Central memory CD8-positive, alpha-beta T cell (primary cell): ENCODE measurements around the gene COL20A1.
"Not testable (repeated sequence)": the region's sequence is repeated elsewhere in the genome, so short reads cannot be mapped to it uniquely, and the experiment has no call there.

Source experiments
- ATAC-seq: fragments of 150-1000 bp; cut with Tn5 transposase; replicated peaks from 2 replicates; pipeline ENCODE4 v1.10.0; 2022; ENCODE audit warnings: mild to moderate bottlenecking, moderate FRiP score, moderate number of reproducible peaks; ENCODE audit not compliant: poor library complexity, severe bottlenecking; ENCODE audit errors: extremely low read depth
- DNase-seq, 2 donors: peaks; one replicate each; pipeline ENCODE4 v3.0.0; 2021; ENCODE audit warnings: low spot score in 2 of 2
- H3K27ac Mint-ChIP-seq: one replicate; pipeline ENCODE4 v1.8.0; 2022; ENCODE audit warnings: low read depth, mild to moderate bottlenecking, moderate library complexity, mixed read lengths
- H3K27me3 Mint-ChIP-seq: one replicate; pipeline ENCODE4 v1.8.0; 2022; ENCODE audit warnings: mixed read lengths
- H3K36me3 Mint-ChIP-seq: one replicate; pipeline ENCODE4 v1.8.0; 2022; ENCODE audit warnings: mild to moderate bottlenecking, moderate library complexity, mixed read lengths; ENCODE audit not compliant: insufficient read depth
- H3K4me1 Mint-ChIP-seq: one replicate; pipeline ENCODE4 v1.8.0; 2022; ENCODE audit warnings: mixed read lengths
- H3K4me3 Mint-ChIP-seq: one replicate; pipeline ENCODE4 v1.8.0; 2022; ENCODE audit warnings: mild to moderate bottlenecking, moderate library complexity, mixed read lengths
- H3K9me3 Mint-ChIP-seq: one replicate; pipeline ENCODE4 v1.8.0; 2022; ENCODE audit warnings: mixed read lengths

Gene COL20A1

DNA sequence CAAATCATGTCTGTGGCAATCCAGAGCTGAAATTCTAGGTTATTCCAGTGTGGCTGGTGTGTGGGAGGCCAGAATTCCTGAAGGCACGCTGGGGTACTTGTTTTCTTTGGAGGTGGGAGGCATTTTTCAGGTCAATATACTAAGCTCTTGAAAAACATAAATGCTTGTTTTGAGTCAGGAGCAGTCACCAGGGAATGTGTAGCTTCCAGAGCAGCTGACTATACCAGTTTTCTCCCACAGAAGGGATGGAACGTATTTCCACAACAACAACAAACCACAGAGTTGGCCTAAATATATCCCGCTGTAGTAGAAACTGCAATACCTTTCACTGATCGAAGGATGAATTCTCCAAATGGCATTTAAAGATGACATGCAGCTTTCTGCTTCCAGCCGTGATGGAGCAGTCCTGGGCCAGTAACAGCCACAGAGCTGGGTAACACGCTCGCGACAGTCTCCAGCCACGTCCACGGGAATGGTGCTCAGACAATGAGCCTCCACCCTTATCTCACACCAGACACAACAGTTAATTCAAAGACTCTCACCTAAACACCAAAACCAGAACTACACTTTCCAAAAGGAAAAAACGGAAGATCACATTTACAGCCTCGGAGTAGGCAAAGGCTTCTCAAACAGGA lies 44.9 kb downstream of the COL20A1 start:
- peaks cover 4% of the 10 kb centered on the region for H3K36me3 Mint-ChIP-seq
- DNase-seq (no peak), ATAC-seq (no peak)
- peaks cover 6% of the 10 kb centered on the region for H3K9me3 Mint-ChIP-seq
- H3K4me1 Mint-ChIP-seq: no peaks in the 10 kb centered on the region
- H3K27me3 Mint-ChIP-seq: peaks cover 78% of the 10 kb centered on the region
- H3K27ac Mint-ChIP-seq: no peak overlapping the region
- no peak overlapping the region for H3K4me3 Mint-ChIP-seq

DNA sequence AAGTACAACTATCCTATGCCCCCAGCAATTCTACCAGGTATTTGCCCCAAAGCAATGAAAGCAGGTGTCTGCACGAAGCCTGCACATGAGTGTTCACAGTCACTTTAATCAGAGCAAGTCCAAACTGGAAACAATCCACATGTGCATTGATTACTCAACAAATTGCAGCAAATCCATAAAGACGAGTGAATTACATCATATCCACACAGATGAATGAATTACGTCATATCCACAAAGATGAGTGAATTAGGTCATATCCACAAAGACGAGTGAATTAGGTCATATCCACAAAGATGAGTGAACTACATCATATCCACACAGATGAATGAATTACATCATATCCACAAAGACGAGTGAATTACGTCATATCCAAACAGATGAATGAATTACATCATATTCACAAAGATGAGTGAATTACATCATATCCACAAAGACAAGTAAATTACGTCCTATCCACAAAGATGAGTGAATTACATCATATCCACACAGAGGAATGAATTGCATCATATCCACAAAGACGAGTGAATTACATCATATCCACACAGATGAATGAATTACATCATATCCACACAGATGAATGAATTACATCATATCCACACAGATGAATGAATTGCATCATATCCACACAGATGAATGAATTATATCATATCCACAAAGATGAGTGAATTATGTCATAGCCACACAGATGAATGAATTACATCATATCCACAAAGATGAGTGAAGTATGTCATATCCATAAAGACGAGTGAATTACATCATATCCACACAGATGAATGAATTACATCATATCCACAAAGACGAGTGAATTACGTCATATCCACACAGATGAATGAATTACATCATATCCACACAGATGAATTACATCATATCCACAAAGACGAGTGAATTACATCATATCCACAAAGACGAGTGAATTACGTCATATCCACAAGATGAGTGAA lies 46.4 kb downstream of the COL20A1 start:
- not testable (repeated sequence) for H3K9me3 Mint-ChIP-seq, H3K4me3 Mint-ChIP-seq, DNase-seq, H3K4me1 Mint-ChIP-seq, H3K36me3 Mint-ChIP-seq, H3K27ac Mint-ChIP-seq, ATAC-seq
- H3K27me3 Mint-ChIP-seq: peaks cover 65% of the 10 kb centered on the region

DNA sequence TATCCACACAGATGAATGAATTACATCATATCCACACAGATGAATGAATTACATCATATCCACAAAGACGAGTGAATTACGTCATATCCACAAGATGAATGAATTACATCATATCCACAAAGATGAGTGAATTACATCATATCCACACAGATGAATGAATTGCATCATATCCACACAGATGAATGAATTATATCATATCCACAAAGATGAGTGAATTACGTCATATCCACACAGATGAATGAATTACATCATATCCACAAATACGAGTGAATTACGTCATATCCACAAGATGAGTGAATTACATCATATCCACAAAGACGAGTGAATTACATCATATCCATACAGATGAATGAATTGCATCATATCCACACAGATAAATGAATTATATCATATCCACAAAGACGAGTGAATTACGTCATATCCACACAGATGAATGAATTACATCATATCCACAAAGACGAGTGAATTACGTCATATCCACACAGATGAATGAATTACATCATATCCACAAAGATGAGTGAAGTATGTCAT lies 47.2 kb downstream of the COL20A1 start:
- H3K36me3 Mint-ChIP-seq, H3K9me3 Mint-ChIP-seq, DNase-seq, H3K4me3 Mint-ChIP-seq, H3K27ac Mint-ChIP-seq, H3K4me1 Mint-ChIP-seq, ATAC-seq: not testable (repeated sequence)
- peaks cover 61% of the 10 kb centered on the region for H3K27me3 Mint-ChIP-seq

DNA sequence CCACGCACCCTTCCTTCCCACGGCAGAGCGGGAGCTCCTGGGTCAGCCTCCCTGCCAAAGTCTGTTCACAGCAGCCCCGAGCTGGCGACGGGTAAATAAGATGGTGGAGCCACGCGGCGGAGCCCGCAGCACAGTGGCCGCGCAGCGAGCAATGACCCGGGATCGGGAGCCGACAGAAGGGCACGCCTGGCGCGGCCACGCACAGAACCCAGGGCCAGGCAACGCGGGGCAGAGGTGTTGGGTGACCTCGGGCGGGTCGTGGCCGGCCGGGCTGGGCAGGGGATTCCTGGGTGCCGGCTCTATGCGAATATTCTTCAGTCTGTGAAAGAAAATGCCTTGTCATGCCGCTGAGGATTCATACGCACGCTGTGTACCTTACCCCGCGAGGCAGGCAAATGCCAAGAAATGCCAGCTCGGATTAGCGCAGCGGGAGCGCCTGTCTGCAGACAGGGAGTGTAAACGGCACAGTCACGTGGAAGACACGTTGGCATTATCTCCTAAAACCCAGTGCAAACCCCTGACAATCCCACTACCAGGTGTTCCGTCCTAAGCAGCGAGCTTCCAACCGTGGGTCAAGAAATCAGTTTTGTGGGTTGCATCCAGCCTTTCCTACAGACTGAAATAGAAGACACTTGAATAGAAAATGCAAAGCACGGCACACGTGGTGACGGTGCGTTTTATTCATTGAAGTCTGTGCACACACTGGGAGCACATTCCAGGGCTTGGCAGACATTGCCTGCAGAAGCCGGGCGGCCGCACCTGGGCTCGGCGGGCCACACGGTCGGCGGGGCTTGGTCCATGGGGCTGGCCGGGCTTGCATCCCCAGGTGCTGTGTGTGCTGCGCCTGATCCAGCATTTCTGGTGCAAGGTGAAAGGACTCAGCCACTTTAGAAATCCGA lies 49.8 kb downstream of the COL20A1 start:
- H3K4me1 Mint-ChIP-seq: no peaks in the 10 kb centered on the region
- no peak overlapping the region for H3K4me3 Mint-ChIP-seq
- ATAC-seq (no peak), DNase-seq (no peak)
- H3K27ac Mint-ChIP-seq: no peak overlapping the region
- H3K9me3 Mint-ChIP-seq: peaks cover 6% of the 10 kb centered on the region
- peaks cover 4% of the 10 kb centered on the region for H3K36me3 Mint-ChIP-seq
- peaks cover 37% of the 10 kb centered on the region for H3K27me3 Mint-ChIP-seq

DNA sequence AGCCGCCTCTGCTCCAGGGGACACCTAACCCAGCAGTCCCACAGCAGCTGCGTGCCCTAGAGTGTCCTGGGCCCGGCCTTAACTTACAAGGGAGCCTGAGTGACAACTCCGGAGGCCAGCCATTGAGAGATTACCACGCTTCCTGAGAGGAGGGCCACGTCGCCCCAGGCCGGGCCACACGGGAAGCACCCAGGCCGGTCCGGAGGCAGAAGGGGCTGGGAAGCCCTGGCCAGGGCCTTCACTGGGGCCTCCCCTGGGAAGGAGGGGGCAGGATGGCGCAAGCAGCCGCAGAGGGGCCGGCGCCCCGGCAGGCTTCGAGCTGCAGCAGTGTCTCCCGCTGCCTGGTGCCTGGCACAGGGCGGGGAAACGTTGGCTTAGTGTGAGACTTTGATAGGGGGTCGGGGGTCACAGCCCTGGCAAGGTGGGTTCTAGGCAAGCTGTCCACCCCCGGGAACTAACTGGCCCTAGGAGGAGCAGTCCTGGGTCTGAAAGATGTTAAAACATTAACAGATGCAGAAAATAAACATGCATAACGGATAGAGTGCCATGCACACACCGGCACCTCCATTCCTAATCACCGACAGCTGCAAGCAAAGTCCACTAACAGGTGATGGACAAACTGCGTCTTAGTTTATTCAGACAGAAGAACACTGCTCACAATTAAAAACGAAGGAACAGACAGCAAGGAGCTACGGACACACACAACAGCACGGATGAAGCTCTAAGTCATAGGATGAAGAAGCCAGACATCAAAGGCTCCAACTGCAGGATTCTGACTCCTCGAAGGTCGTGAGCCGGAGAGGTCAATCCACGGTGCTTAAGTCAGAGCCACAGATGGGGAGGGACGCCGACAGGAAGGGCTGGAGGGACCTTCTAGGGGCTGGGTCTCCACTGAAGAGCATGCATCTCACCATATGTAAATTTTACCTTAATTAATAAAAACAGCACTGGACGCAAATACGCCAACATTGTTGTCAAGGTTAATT lies 50.8 kb downstream of the COL20A1 start:
- Mint-ChIP-seq H3K27me3 (peaks cover 28% of the 10 kb centered on the region), H3K9me3 (peaks cover 6% of the 10 kb centered on the region), H3K4me3 (no peak overlapping the region), H3K4me1 (no peaks in the 10 kb centered on the region), H3K27ac (no peak overlapping the region), H3K36me3 (peaks cover 4% of the 10 kb centered on the region)
- DNase-seq (no peak), ATAC-seq (no peak)

DNA sequence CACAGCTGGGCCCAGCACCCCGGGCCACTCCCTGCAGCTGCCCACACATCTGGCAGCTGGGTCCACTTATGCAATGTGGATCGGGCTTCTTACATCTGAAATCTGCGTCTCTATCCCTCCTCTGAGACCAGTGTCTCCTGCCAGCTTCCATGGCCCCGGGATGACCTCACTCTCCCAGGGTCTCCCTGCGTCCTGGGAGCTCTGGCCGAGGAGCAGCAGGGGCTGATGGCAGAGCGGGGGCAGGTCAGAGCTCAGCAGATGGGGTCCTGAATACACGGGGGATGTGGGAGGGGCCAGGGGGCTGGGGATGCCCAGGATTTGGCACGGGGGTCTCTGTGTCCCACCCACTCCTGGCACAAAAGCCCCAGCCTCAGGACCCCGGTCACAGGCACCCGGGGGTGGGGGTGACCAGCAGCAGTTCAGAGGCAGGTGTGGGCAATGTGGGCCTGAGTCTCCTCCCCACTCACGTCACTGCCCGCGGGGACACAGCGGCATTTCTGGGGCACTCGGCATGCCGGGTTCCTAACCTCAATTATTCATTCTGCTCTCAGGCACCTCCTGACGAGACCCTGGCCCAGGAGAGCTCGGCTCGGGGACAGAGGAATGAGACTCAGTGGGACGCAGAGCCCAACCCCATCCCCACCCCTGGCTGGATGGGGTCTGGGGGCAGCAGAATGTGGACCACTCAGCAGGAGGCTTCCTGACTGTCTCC lies 51.8 kb downstream of the COL20A1 start:
- Mint-ChIP-seq H3K36me3 (peaks cover 4% of the 10 kb centered on the region), H3K27me3 (peaks cover 20% of the 10 kb centered on the region), H3K4me3 (no peak overlapping the region), H3K9me3 (no peaks in the 10 kb centered on the region), H3K4me1 (no peaks in the 10 kb centered on the region), H3K27ac (no peak overlapping the region)
- no peak for ATAC-seq
- no peak for DNase-seq

DNA sequence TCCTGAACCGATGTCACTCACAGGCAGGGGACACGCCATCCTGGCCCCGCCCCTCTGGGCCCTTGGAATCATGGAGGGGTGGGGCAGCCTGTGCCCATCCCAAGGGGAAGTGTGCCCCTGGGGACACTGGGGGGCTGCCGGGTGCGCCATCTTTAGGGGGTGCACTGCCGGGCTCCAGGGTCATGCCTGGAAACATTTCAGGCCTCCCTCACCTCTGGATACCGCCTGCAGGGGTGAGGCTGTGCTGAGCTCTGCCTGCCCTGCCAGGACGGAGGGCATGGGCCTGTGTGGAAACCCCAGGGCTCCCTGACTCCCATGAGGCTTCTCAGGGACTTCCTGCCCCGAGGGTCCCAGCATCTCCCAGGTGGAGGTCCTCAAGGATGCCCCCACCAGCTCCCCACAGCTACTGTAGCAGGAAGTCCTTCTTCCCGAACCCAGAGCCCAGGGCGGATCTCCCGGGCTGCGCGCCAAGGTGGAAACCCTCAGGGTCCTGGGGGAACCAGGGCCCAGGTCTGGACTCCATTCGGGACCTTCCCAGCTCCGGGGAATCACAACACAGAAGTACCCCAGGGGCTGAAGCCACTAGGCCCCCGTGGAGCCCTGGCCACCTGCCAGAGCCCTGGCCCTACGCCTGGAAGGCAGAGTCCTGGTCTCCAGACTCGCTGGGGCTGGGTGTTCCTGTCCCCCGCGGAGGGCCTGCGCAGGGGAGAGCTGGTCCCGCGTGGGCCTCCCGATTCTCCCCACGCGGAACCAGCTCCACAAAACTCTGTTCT lies 52.5 kb downstream of the COL20A1 start:
- H3K36me3 Mint-ChIP-seq: peaks cover 2% of the 10 kb centered on the region
- no peaks in the 10 kb centered on the region for H3K4me1 Mint-ChIP-seq
- DNase-seq: no peak
- no peak overlapping the region for H3K27ac Mint-ChIP-seq
- ATAC-seq: no peak
- H3K4me3 Mint-ChIP-seq: no peak overlapping the region
- H3K9me3 Mint-ChIP-seq: no peaks in the 10 kb centered on the region
- peaks cover 20% of the 10 kb centered on the region for H3K27me3 Mint-ChIP-seq

DNA sequence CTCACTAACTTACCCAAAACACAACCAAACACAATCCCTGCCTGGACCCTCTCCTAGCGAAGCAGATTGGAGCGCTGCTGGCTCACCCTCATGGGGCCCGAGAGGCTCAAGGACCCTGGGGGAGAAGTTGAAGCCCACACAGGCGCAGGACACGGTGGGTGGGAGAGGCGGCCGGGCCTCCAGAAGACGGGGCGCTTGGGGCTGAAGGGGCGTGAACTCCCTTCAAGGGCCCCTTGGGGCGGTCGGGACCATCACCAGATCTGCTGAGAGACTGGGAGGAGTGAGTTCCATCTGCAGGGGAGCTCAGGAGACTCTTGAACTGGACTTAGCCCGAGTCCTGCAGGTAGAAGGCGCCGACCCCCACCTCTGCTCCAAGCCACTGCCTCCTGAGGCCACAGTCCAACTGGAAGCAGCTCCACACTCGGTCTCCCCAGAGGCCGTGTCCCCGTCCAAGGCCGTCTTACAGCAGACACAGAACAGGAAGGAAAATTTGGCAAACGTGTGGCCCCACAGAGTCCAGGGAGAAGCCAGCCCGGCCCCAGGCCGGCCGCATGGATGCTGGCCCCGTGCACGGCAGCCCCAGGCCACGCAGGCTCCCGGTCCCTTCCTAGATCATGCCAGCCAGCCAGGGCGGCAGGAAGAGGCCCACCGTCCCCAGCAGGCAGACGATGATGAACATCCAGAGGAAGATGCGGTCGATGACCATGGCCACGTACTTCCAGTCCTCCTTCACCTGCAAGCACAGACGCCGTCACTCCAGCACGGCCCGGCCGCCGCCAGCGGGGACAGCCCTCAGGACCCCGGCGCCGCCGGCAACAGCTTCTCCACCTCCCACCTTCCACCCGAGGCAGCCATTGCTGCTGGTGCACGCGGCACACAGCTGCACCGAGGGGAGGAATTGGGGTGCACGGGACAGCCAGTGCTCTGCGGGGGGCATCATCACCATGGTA lies 53.4 kb downstream of the COL20A1 start:
- no peaks in the 10 kb centered on the region for H3K4me1 Mint-ChIP-seq
- peaks cover 2% of the 10 kb centered on the region for H3K36me3 Mint-ChIP-seq
- no peak overlapping the region for H3K27ac Mint-ChIP-seq
- H3K27me3 Mint-ChIP-seq: peaks cover 11% of the 10 kb centered on the region
- H3K9me3 Mint-ChIP-seq: no peaks in the 10 kb centered on the region
- ATAC-seq (no peak), DNase-seq (no peak)
- no peak overlapping the region for H3K4me3 Mint-ChIP-seq

DNA sequence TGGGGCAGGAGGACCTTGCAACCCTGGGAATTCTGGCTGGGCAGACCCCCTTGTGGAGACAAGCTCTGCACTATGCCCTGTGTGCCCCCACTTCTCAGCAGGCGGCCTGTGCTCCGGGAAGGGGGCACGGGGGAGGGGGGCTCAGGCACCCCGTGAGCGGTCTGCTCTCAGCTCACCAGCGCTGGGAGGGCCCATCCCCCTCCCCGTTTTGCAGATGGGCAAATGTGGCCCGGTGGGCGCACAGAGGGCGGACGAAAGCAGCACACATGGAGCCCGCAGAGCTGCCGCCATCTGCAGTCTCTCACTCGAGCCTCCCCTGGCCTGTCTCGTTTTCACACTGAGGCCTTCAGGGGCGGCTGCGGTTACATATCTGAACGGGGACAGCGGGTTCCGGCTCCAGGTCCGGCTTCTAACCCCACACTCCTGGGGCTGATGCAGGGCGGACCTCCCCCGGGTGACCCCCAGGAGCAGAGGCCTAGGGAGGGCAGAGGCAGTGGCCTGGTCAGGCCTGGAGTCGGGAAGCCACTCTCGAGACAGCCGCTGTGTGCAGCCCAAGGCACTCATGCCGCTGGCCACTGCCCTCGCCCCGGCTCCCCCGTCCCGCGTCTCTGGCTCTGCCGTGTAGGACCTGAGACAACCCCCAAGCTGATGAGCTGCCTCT lies 54.2 kb downstream of the COL20A1 start:
- Mint-ChIP-seq H3K36me3 (peaks cover under 1% of the 10 kb centered on the region), H3K27me3 (peaks cover 3% of the 10 kb centered on the region), H3K4me1 (no peaks in the 10 kb centered on the region), H3K4me3 (no peak overlapping the region), H3K27ac (no peak overlapping the region), H3K9me3 (no peaks in the 10 kb centered on the region)
- ATAC-seq (no peak), DNase-seq (no peak)
